GM19099 (cell line): ENCODE data around the gene JAKMIP3.

Experiments used
- POLR2A ChIP-seq: IDR thresholded peaks from 3 replicates; pipeline ENCODE4 v1.6.1; 2011; ENCODE audit warnings: low read depth; ENCODE audit not compliant: insufficient read length; ENCODE audit errors: extremely low read depth

The JAKMIP3 gene

DNA sequence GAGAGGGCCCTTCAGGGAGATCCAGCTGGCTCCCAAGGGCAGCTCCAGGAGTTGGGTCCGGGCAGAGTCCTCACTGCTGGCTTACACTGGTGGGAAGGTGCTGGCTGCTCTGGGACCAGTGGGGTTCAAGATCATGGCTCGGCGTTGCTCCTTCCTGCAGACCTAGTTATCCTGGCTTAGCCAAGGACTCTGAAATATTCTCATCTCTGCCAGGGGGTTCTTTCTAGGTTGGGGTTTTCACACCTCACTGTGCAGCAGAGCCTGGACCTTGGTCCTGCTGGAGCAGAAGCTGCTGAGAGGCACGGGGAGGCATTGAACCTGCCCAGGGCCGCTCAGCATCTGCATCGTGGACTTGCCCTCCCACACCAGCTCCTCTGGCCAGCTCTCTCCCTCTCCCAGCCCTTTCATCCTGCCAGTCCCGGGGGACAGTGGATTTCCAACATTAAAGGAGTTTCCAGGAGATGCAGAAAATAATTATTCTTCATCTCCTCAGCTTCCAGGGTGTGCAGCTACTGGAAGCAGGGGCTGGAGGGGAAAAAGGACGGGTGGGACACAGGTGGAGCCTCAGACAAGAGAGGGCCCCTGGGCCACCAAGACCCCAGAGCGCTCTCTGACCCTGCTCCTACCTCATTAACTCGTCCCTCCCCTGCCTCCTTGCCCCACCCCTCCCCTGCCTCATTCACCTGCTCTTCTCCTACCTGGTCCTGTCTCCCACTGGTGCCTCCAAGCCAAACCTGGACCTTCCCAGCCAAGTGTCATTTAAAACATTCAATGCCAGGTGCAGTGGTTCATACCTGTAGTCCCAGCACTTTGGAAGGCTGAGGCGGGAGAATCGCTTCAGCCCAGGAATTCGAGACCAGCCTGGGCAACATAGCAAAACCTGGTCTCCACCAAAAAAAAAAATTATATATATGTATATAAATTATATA, 42.5 kb downstream of the JAKMIP3 start:
- TF ChIP-seq POLR2A = no peak

DNA sequence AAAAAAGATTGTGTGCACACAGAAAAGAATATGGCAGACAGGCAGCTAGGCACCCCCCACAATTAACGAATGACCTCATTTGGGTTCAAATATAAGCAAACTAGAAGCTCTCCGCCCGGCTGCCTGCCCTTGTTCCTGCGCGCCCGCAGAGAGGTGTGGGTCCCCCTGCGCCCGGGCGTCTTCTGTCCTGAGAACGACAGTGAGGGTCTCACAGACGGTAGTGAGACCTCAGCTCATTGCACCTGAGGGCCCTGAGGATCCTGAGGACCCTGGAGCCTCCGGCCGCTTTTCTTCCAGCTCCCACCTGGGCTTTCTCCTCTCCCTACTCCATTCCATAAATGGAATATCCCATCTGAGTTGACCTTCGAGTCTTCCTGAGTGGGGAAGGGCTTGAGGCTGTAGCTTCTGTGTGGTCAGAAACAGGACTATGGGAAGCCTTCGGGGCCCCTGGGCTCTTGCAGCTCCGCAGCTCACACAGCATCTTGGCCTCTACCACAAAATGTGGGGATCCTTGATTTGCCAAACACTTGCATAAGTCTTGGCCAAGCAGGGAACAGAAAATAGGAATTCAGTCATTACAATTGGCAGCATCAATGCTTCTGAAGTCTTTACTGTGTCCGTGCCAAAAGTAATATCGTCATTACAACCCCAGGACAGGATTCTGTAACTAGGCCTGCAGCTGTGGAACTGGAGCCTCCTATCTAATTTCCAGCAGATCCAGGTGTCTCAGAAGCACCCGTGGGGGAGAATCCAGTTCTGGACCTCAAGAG, 43.8 kb downstream of the JAKMIP3 start:
- no peak for TF ChIP-seq POLR2A

DNA sequence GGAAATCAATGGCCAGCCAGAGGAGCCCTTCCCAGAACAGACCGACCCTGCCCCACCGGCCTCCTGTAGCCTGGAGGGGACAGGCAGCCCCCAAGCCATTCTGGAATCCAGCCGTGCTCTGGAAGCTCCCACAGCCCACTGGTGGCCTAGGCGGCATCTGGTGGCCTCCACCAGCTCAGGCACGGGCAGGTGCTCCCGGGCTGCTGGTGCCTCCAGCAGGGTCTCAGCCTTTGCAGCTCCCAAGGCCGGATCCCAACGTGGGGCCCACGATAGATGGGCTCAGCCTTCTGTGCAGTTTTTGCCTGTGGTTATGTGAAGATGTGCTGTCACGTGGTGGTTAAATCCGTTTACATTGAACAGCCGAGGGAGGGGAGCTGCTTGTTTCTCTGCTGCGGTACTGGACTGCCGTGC, 44.4 kb downstream of the JAKMIP3 start:
- no peak for TF ChIP-seq POLR2A

DNA sequence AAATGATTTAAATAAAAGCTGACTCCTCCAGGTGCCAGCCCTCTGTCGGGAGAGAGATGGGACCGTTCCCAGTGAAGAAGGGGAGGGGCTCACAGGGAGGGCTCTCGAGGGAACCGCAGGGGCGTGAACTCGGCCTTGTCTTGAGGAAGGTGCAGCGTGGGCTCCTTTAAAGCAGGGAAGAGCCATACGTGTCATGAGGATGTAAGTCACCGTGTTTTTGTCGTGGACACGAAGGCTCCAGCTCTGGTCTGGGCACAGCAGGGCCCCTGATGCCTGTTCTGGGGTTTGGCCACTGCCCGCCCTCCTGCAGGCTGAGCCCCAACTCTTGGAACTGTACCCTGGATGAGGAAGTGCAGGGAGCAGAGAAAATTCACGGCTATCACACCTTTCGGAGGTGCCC, 45.0 kb downstream of the JAKMIP3 start:
- TF ChIP-seq POLR2A = no peak

DNA sequence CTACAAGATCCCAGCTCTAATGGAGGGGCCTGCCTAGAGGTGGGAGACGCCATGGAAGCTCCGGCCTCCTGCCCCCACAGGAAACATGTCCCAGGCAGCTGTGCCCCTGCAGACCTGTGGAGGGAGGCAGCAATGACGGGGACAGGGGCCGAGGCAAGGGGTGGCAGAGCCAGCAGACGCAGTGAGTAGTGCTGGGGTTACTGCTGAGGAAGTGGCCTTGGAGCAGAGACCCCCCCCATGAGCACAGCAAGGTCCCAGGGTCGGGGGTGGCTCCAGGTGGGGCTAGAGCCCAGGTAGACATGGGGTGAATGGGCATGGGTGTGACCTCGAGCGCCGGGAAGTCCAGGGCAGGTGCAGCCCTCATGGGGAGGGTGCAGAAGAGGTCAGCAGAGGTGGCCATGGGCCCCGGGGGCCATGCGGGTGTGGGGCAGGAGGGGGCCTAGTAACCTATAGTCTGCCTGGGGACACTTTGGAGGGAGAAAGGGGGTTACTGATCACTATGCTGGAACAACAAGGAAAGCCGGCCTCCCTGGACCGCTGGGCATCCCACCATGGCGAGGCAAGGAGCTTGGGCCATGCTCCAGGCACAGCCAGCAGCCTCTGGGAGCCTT, 45.5 kb downstream of the JAKMIP3 start:
- TF ChIP-seq POLR2A = no peak

DNA sequence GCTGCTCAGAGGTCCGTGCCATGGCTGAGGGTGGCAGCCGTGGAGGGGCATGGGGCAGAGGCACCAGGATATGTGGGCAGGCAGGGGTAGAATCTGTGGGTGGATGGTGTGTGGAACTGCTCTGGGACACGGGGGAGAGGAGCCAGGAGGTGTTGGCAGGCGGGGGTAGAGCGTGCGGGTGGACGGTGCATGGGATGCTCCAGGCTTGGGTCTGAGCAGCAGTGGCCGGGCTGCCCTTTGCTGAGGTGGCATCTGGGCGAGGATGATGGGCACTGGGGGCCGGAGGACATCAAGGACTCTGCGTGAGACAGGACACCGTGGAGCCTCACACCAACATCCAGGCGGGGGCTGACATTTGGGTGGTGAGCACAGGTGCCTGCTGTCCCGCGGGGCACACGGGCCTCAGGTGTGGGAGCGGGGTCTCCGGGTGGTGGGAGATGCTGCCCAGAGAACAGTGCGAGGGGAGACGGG, 46.2 kb downstream of the JAKMIP3 start:
- TF ChIP-seq POLR2A = no peak

DNA sequence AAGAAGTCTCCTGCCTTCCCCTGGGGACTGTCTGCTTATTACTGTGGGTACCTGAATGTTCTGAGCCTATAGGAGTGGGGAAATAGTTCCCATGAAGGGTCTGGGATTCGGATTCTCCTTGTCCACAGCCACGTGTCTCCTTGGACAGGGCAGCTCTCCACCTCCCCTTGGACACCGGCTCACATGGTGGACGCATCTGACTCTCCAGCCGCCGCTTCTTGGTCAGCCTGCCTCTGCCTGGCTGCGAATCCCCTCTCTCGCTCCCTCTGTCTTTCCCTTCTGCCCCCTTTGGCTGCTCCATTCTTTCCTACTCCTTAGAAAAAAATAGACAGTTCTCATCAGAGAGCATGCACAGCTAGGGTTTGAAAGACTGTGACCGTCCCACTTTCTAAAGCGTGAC, 46.9 kb downstream of the JAKMIP3 start:
- TF ChIP-seq POLR2A = no peak

DNA sequence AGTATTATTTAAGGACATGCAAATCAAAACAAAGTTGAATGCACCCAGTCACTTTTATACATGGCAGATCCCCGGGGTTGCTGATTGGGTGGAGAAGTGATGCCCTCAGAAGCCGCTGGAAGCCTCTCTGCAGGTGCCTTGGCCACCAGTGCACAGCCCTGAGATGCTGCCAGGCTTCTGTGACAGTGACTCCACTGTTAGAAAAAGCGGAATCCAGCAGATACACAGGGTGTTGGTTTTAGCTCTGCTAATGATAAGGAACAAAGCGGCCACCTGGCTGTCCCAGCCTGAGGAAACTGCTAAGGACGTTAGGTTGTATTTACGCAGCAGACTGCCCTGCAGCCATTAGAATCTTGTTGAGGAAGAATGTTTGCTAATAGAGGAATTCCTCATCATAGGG, 47.5 kb downstream of the JAKMIP3 start:
- no peak for TF ChIP-seq POLR2A

DNA sequence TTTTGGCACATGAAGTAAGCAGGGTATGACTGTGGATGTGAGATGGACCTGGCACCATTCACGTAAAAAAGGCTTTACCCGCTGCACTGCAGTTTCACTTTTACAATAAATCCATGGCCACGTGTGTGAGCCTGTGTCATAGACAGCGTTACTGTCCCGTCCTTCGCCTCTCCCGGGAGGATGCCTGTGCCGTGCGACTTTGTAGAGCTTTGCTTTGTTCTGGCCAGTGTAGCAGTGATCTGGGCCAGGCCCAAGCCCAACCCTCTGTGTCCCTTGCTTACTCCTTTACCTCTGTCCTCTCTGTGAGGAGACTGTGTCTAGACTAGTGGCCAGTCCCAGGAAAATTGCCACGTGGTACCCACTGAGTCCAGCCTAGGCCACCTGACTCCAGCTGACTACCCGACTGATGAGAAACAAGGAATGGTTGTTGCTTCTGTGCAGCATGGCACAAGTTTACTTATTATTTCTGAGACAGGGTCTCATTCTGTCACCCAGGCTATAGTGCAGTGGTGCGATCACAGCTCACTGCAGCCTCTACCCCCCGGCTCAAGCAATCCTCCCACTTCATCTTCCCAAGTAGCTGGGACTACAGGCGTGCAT, 48.1 kb downstream of the JAKMIP3 start:
- no peak for TF ChIP-seq POLR2A

DNA sequence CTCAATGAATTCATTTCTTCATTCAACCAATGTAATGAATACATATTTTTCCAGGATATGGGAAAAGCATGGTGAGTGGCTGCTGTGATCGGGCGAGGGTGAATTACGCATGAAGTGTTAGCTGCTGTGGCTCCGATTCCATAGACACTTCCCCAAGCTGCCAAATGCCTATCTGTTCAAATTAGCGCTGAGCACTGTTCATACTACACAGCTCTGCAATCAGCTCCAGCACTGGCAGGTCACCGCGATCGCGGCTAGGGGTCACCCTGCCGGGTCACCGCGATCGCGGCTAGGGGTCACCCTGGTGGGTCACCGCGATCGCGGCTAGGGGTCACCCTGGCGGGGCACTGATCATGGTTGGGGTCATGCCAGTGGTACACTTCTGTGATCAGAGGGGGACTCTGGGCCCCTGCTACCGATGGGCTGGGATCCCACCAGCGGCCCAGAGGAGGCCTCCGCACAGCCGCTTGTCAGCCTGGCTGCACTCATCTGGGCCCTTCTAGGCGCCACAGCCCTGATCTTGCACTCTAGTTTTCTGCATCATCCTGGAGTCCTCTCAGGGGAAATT, 49.3 kb downstream of the JAKMIP3 start:
- no peak for TF ChIP-seq POLR2A
